Adipose tissue (tissue), 3 donors: ENCODE measurements around the gene PTPRQ. TPM values are rescaled to one million over a fixed set of nuclear protein-coding genes. Genes with fewer than 3 reads are reported as not detected.
"Not testable (repeated sequence)": the region's sequence is repeated elsewhere in the genome, so short reads cannot be mapped to it uniquely, and the experiment has no call there.

Experiments
- H3K27ac ChIP-seq: one replicate; pipeline ENCODE4 v1.5.1; 2013; ENCODE audit warnings: low read depth, low read length
- WGBS, 3 donors: extraction: QIAGEN DNeasy Blood & Tissue Kit; methylation state at CpG; one replicate each; pipeline ENCODE4 v1.1.7; 2013; 5-methylcytosine and 5-hydroxymethylcytosine counted together
- polyA plus RNA-seq, 3 donors: library from polyadenylated mRNA; stranded (reverse); fragments of 200-250 nt; gene quantifications; one replicate each; pipeline ENCODE4 v1.2.3, GENCODE V29; 2013
- donor health status: healthy with polysubstance abuse.
- donor health status: Bipolar disorder and iron deficiency.
- donor health status: healthy.

Gene PTPRQ
- polyA plus RNA-seq, 3 donors, result 0.11 to 0.40 (median 0.20) TPM

- no peak overlapping the region for H3K27ac ChIP-seq
- WGBS, 3 donors, result 64 to 89% (median 66%) methylated on average over 4 of the region's 4 CpGs
Observed at GRCh38 chr12:80460972-80461371, 16.9 kb downstream of the PTPRQ start.

DNA sequence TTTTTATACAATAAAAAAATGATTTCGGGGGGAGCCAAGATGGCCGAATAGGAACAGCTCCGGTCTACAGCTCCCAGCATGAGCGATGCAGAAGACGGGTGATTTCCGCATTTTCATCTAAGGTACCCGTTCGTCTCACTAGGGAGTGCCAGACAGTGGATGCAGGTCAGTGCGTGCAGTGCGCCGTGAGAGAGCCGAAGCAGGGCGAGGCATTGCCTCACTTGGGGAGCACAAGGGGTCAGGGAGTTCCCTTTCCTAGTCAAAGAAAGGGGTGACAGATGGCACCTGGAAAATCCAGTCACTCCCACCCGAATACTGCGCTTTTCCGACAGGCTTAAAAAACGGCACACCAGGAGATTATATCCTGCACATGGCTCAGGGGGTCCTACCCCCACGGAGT is 17.8 kb downstream of the PTPRQ start:
- H3K27ac ChIP-seq, result not testable (repeated sequence)
- WGBS, 3 donors, result 84 to 89% (median 87%) methylated on average over 13 to 18 of the region's 18 CpGs

- 84 to 95% (median 89%) methylated on average over 1 of the region's 1 CpG for WGBS, 3 donors
- H3K27ac ChIP-seq, result no peak overlapping the region
Observed at GRCh38 chr12:80469681-80470080, 25.6 kb downstream of the PTPRQ start.

DNA sequence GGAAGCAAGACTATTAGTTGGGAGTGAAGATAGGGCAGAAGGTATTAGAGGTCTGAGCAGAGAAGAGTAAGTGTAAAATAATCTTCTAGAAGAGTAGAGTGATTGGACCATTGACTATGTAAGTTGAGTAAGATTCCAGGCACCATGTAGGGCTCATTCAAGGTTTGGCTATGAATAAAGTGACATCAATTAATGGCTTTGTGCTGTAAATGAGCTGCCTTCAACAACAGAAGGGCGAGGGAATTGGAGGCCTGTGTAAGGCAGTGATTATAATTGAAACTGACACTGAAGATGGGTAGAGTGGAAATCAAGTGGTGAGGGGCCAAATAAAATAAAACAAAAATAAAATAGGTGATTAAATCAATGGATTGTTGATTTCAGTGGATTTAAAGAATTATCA is 26.4 kb downstream of the PTPRQ start:
- H3K27ac ChIP-seq, result no peak overlapping the region
- WGBS, 3 donors, result 86 to 94% (median 91%) methylated on average over 1 of the region's 1 CpG

DNA sequence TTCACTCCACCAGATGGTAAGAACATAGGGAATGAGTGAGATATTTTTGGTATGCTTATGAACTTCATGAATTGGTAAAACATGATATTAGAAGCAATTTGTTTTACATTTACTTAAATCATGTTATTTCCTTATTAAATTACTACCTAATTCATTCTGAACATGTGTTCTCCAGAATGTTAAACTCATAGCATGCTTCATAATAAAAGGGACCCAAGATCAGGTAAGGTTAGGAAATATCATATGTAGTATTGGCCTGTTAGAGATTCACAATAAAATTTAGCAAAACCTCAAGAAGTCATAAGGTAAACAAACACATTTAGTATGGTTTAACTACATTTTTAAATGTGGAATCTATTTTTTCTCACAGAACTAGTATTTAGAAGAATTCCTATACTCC is 28.2 kb downstream of the PTPRQ start:
- no peak overlapping the region for H3K27ac ChIP-seq

- WGBS, 3 donors, result 7 to 10% (median 9%) methylated on average over 4 of the region's 4 CpGs
- no peak overlapping the region for H3K27ac ChIP-seq
Observed at GRCh38 chr12:80472911-80473500, 29.0 kb downstream of the PTPRQ start.

GRCh38 chr12:80477521-80478145 is 33.6 kb downstream of the PTPRQ start:
- H3K27ac ChIP-seq, result not testable (repeated sequence)
- 90 to 93% (median 92%) methylated on average over 31 of the region's 31 CpGs for WGBS, 3 donors

GRCh38 chr12:80484746-80485145 is 40.7 kb downstream of the PTPRQ start:
- 56 to 63% (median 58%) methylated on average over 2 of the region's 2 CpGs for WGBS, 3 donors
- H3K27ac ChIP-seq, result no peak overlapping the region

DNA sequence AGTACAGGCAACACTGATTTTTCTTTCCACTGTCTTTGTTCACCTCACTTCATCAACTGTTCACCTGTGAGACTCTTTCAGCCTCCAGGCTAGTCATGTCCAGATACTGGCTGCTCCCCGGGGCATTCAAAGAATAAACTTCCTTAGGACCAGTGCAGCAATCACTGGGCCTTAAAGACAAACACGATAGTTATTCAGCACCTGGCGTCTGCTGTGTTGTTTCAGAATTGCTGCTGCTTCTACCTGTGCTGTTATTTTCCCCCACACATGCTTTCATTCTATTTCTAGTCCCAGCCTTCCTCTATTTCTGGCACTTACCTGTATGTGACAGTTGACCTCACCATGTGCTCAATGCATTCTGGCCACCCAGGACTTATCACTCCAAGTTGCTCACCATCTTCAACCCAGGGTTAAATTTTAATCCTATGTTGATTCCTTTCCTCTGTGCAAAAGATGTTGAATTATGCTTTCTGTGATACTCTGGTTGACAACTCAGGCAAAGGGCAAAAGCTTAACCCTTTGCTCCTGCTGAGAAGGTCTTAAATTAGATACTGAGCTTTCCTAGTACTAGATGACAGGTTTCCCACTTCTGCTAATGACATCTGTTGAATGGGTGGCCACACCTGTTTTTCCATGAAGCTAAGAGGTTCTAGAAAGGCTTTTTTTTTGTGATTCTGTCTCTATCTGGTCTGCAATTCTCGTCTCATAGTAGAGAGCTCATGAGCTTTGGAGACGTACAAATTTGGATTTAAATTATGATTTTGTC is 41.4 kb downstream of the PTPRQ start:
- H3K27ac ChIP-seq, result no peak overlapping the region
- WGBS, 3 donors, result 48 to 76% (median 74%) methylated on average over 5 of the region's 5 CpGs

DNA sequence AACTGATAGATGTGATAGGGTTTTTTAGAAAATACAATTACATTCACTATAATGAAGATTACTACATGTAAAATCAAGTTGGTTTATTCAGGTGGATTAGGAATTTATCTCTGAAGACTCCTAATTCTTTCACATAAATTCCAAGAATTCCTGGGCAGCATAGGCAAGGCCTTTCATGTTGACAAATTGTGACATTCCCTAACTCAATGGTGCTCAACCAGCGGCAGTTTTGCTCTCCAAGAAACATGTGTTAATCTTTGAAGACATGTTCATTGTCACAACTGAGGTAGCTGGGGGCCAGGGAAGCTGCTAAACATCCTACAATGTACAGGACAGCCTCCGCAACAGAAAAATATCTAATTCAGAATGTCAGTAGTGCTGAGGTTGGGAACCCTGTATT is 46.3 kb downstream of the PTPRQ start:
- no peak overlapping the region for H3K27ac ChIP-seq
- WGBS, 3 donors, result 63 to 75% (median 69%) methylated on average over 2 of the region's 2 CpGs

DNA sequence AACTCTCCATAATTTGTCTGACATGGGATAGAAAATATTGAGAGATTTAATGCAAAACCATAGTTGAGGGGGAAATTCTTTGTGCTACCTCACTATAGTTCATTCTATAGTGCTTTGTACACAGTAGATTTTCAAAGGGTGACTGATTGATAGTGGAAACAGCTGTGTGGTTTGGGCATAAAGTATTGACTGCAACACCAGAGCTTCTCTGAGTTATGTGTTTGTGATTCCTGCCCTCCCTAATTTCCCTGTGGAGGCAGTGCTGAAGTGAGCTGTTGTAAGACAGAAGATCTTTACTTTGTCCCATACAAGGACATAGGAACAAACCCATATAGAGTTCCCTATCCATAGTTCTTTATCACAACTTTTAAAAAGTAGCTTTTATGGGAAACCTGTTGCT is 47.1 kb downstream of the PTPRQ start:
- no peak overlapping the region for H3K27ac ChIP-seq

DNA sequence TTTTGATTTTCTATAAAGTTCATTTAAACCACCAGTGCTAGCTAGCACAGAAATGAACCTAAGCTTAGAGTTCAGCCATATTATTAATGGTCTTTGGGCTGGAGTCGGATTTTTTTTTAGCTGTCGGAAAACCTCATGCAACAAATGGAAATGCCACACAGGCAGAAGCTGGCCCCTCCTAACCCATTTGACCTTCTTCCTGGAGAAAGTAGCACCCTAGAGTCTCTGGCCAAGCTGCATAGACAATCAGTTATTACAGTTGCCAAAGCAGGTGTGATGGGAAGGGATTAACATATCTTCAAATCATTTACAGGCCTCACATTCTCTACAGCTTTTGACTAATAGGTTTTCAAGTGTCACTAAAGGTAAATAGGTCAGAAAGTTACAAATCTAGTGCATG is 49.4 kb downstream of the PTPRQ start:
- 81 to 89% (median 85%) methylated on average over 2 of the region's 2 CpGs for WGBS, 3 donors
- no peak overlapping the region for H3K27ac ChIP-seq

DNA sequence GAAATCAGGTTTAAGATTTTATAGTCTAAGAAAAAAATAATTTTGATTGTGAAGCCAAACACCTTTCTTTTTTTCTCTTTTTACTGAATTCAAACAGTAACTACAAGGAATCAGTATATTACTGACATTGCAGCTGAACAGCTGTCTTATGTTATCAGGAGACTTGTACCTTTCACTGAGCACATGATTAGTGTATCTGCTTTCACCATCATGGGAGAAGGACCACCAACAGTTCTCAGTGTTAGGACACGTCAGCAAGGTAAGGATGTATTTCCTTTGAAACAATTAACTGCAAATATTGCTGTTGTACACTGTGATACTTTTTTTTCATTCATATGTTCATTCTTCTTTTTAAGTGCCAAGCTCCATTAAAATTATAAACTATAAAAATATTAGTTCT is 50.8 kb downstream of the PTPRQ start:
- WGBS, 3 donors, result 69 to 83% (median 73%) methylated on average over 1 of the region's 1 CpG
- no peak overlapping the region for H3K27ac ChIP-seq

- 38 to 40% (median 38%) methylated on average over 2 of the region's 2 CpGs for WGBS, 3 donors
Observed at GRCh38 chr12:80498059-80498728, 54.2 kb downstream of the PTPRQ start.

DNA sequence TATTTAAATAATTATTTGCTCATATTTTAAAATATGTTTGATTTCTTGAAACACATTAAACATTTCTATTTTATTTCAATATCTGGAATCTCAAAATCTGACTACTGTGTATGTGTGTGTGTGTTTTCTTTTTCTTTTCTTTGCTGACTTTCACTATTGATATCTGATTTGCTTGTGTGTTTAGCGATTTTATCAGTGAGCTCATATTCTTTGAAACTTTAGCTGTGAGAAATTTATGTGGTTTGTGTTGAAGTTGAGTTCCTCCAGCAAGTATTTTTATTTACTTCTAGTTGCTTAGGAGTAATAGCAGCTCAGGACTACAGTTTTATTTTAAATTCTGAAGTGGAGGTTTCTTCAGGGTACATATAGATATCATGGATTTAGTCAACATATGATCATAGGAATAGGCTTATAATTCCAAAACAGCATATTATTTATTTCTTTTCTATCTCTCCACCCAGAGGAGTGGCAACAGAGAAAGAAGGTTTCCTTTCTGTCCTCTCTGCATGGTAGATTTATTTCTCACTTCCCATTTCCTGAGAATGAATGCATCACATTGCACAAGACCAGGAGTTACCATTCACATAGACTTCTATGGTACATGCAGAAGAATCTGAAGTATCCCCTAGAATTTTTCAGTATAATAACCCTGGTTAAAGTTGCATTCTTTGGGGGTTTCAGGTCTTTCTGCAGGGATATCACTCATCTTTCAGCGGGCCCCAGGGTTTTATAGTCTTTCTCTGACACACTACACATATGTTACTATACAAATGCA is 60.5 kb downstream of the PTPRQ start:
- 44 to 89% (median 70%) methylated on average over 2 of the region's 2 CpGs for WGBS, 3 donors
- no peak overlapping the region for H3K27ac ChIP-seq

More at GRCh38 chr12:80498059-80498728, 54.2 kb downstream of the PTPRQ start:
- no peak overlapping the region for H3K27ac ChIP-seq

GRCh38 chr12:80509781-80510556 is 65.9 kb downstream of the PTPRQ start:
- H3K27ac ChIP-seq, result no peak overlapping the region
- 40 to 43% (median 41%) methylated on average over 1 of the region's 1 CpG for WGBS, 3 donors

GRCh38 chr12:80512781-80513180 is 68.7 kb downstream of the PTPRQ start:
- no peak overlapping the region for H3K27ac ChIP-seq
- 45 to 57% (median 52%) methylated on average over 11 of the region's 11 CpGs for WGBS, 3 donors

GRCh38 chr12:80513211-80513610 is 69.2 kb downstream of the PTPRQ start:
- WGBS, 3 donors, result 37 to 48% (median 47%) methylated on average over 18 of the region's 18 CpGs
- H3K27ac ChIP-seq, result no peak overlapping the region
